K562 (cell line): Measurements from ENCODE around the gene PIGB. TPM values are rescaled to one million over a fixed set of nuclear protein-coding genes. Genes with fewer than 3 reads are reported as not detected.

ENCODE experiments used
- BRD9 ChIP-seq: fragments of 450-650 bp; IDR thresholded peaks from 2 replicates; pipeline ENCODE4 v1.6.1; 2018; ENCODE audit warnings: low read depth; ENCODE audit not compliant: partially characterized antibody
- EHMT2 ChIP-seq: fragments of 450-650 bp; IDR thresholded peaks from 2 replicates; pipeline ENCODE4 v1.6.1; 2018; ENCODE audit warnings: antibody characterized with exemption
- ETS2 ChIP-seq: IDR thresholded peaks from 2 replicates; pipeline ENCODE4 v1.6.1; 2016; ENCODE audit warnings: borderline replicate concordance, missing genetic modification characterization, mild to moderate bottlenecking, moderate library complexity, missing compliant biosample characterization; ENCODE audit not compliant: poor library complexity, severe bottlenecking
- FIP1L1 ChIP-seq: fragments of 200-400 bp; formaldehyde crosslinking; IDR thresholded peaks from 2 replicates; pipeline ENCODE4 v1.6.1; 2018; ENCODE audit warnings: mild to moderate bottlenecking, low read depth, low read length; ENCODE audit not compliant: poor library complexity, severe bottlenecking
- FOSL1 ChIP-seq: fragments of 200-800 bp; sonication (Bioruptor generic); conservative IDR thresholded peaks from 2 replicates; pipeline ENCODE4 v1.6.1; 2016; ENCODE audit warnings: missing genetic modification characterization, missing compliant biosample characterization
- GTF2F1 ChIP-seq: IDR thresholded peaks from 2 replicates; pipeline ENCODE4 v1.6.1; 2011; ENCODE audit warnings: low read depth, low read length, improper control_type of control experiment
- HMGN3 ChIP-seq: IDR thresholded peaks from 2 replicates; pipeline ENCODE4 v1.6.1; 2011; ENCODE audit warnings: borderline replicate concordance, low read depth, mild to moderate bottlenecking, mixed read lengths, low read length; ENCODE audit not compliant: insufficient read length; ENCODE audit errors: extremely low read depth
- ILK ChIP-seq: fragments of 450-650 bp; IDR thresholded peaks from 2 replicates; pipeline ENCODE4 v1.6.1; 2016; ENCODE audit warnings: missing genetic modification characterization, low read depth, mild to moderate bottlenecking, missing compliant biosample characterization, moderate library complexity, borderline replicate concordance
- MAFK ChIP-seq: IDR thresholded peaks from 2 replicates; pipeline ENCODE4 v1.6.1; 2011; ENCODE audit warnings: low read length, improper control_type of control experiment
- MEF2D ChIP-seq: conservative IDR thresholded peaks from 2 replicates; pipeline ENCODE4 v1.6.1; 2016; ENCODE audit warnings: low read depth, missing genetic modification characterization, missing compliant biosample characterization
- NR2F6 ChIP-seq: fragments of 450-650 bp; formaldehyde crosslinking; IDR thresholded peaks from 2 replicates; pipeline ENCODE4 v1.4.0; 2020; ENCODE audit warnings: mild to moderate bottlenecking
- NRF1 ChIP-seq, 2 experiments: fragments of 450-650 bp; IDR thresholded peaks in 1 of 2; conservative IDR thresholded peaks in 1 of 2; 2 replicates each; pipeline ENCODE4 v1.6.1; 2014; ENCODE audit warnings: mild to moderate bottlenecking in 2 of 2
- PHF21A ChIP-seq: fragments of 450-650 bp; IDR thresholded peaks from 2 replicates; pipeline ENCODE4 v1.6.1; 2017; ENCODE audit warnings: low read depth, borderline replicate concordance
- POLR2B ChIP-seq: fragments of 450-650 bp; IDR thresholded peaks from 2 replicates; pipeline ENCODE4 v1.6.1; 2018; ENCODE audit warnings: low read depth; ENCODE audit not compliant: partially characterized antibody
- RBM25 ChIP-seq: fragments of 200-400 bp; formaldehyde crosslinking; IDR thresholded peaks from 2 replicates; pipeline ENCODE4 v1.6.1; 2018; ENCODE audit warnings: low read length, low read depth, moderate library complexity; ENCODE audit not compliant: severe bottlenecking
- SMC3 ChIP-seq: conservative IDR thresholded peaks from 2 replicates; pipeline ENCODE4 v1.6.1; 2011; ENCODE audit warnings: low read depth, low read length, improper control_type of control experiment; ENCODE audit not compliant: insufficient read depth
- SRSF9 ChIP-seq: fragments of 200-400 bp; formaldehyde crosslinking; IDR thresholded peaks from 2 replicates; pipeline ENCODE4 v1.6.1; 2017; ENCODE audit warnings: low read depth, low read length, borderline replicate concordance
- TAF7 ChIP-seq: fragments of 450-650 bp; IDR thresholded peaks from 2 replicates; pipeline ENCODE4 v1.6.1; 2016; ENCODE audit warnings: missing genetic modification characterization, missing compliant biosample characterization
- U2AF1 ChIP-seq: fragments of 200-400 bp; formaldehyde crosslinking; optimal IDR thresholded peaks from 2 replicates; pipeline ENCODE3; 2017; ENCODE audit warnings: mild to moderate bottlenecking, low read depth, low read length, moderate library complexity
- ZNF184 ChIP-seq: sonication (generic); formaldehyde crosslinking; IDR thresholded peaks from 2 replicates; pipeline ENCODE4 v1.5.0; 2020; ENCODE audit warnings: missing genetic modification reagents
- ZNF79 ChIP-seq: fragments of 250-450 bp; sonication (Bioruptor Pico); IDR thresholded peaks from 2 replicates; pipeline ENCODE4 v1.4.0; 2020; ENCODE audit warnings: low read depth, mild to moderate bottlenecking, moderate library complexity
- polyA plus RNA-seq, 8 experiments: library from polyadenylated mRNA; depleted of rRNA in 4 of 8; stranded (reverse) in 5 of 8; unstranded in 3 of 8; fragments of >200 nt; fragmentation: Nextera tagmentation in 2 of 8; fragmentation: Illumina TruSeq in 1 of 8; extraction: Ambion mirVana in 2 of 8; extraction: Trizol in 1 of 8; gene quantifications; 2 replicates each; pipeline versions ENCODE4 v1.2.1 to v1.2.3, GENCODE V29; 2011 to 2014; ENCODE audit warnings: inconsistent platforms in 1 of 8, missing spikeins in 1 of 8
- total RNA-seq, 7 experiments: library from RNA; depleted of rRNA in 6 of 7; stranded (reverse); fragments of >200 nt in 6 of 7; fragmentation: Illumina TruSeq in 2 of 7; extraction: Trizol in 2 of 7; gene quantifications; 2 replicates each; pipeline versions ENCODE4 v1.2.1 to v1.2.3, GENCODE V29; 2011 to 2021; ENCODE audit warnings: low replicate concordance in 1 of 7
- TF ChIP-seq, protein P1 (sequence below): IDR thresholded peaks from 2 replicates; pipeline ENCODE4 v1.6.1; 2011; ENCODE audit not compliant: insufficient read length; ENCODE audit errors: extremely low read depth
- TF ChIP-seq, protein P2 (sequence below): fragments of 450-650 bp; formaldehyde crosslinking; conservative IDR thresholded peaks from 2 replicates; pipeline ENCODE4 v1.4.0; 2022; ENCODE audit warnings: mild to moderate bottlenecking, missing genetic modification characterization
- TF ChIP-seq, protein P3 (sequence below), 2 experiments: fragments of 450-650 bp in 1 of 2; sonication (generic) in 1 of 2; formaldehyde crosslinking in 1 of 2; IDR thresholded peaks in 1 of 2; conservative IDR thresholded peaks in 1 of 2; 2 replicates each; pipeline versions ENCODE4 v1.6.1 to v1.8.1; 2016 to 2023; ENCODE audit warnings: mild to moderate bottlenecking in 2 of 2, moderate library complexity in 2 of 2, inconsistent platforms in 1 of 2, missing genetic modification reagents in 1 of 2
- TF ChIP-seq, protein P4 (sequence below): fragments of 250-450 bp; sonication (Bioruptor Pico); IDR thresholded peaks from 2 replicates; pipeline ENCODE4 v1.8.0; 2022; ENCODE audit warnings: moderate library complexity, mild to moderate bottlenecking, inconsistent platforms

Gene PIGB
- total and polyA plus RNA-seq, 9 of the 15 experiments (the other 6 are each of a cell fraction or from before 2014, with no cell fraction given), result 9.9 to 32.3 (median 18.2) TPM

DNA sequence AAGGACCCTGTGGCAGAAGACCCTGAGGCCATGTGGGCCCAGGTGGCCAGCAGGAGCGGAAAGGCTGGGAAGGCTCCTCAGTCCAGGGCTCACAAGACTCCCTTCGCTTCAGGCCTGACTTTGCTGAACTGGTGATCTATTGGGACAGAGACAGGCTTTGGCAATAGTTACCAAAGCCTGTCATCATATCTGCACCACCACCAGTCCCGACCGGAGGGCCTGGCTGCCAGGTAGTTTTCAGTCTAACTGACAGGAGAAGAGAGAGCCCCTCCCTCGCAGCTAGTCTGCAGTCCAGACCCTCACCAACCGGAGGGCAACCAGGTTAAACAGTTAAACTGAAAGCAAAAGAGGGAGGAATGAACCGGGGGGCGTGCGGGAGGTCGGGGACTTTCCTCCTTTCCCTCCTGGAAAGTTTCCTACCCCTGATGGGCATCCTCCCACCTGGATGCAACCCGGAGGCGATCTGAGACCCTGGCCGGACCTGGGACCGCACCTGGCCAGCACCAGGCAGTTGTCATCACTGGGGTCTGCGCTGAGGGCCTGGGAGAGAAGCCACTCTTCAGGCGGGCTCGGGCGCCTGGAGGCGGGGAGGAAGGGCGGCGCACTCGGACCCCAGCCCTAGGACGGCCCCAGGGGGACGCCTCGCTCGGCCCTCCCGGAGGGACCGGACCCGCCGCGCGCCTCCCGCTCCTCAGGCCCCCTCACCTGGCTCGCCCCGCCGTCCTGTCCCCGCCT, 29.8 kb upstream of the PIGB start (continued):
- TF ChIP-seq ZNF184 (CRISPR knock-in tag) (no peak), EHMT2 (no peak), POLR2B (peak; percentile 39), ILK (tag) (no peak), SMC3 (no peak), PHF21A (no peak), HMGN3 (no peak), GTF2F1 (no peak), U2AF1 (peak; percentile 14), ETS2 (tag) (no peak), BRD9 (no peak), FOSL1 (tag) (0 out of 2 replicates have a peak, but pooled peaks have one; percentile 7), NRF1 (conservative IDR thresholded peaks at IDR 0.05 in 1 of 2, IDR thresholded peaks at IDR 0.05 in 1 of 2) (no peak), FIP1L1 (peak; percentile 21), TAF7 (no peak), MEF2D (no peak), MAFK (no peak), NR2F6 (CRISPR knock-in tag) (no peak), SRSF9 (no peak), ZNF79 (CRISPR knock-in tag) (no peak), RBM25 (no peak)
- TF ChIP-seq, protein P1, sequence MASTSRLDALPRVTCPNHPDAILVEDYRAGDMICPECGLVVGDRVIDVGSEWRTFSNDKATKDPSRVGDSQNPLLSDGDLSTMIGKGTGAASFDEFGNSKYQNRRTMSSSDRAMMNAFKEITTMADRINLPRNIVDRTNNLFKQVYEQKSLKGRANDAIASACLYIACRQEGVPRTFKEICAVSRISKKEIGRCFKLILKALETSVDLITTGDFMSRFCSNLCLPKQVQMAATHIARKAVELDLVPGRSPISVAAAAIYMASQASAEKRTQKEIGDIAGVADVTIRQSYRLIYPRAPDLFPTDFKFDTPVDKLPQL, result no peak
- TF ChIP-seq, protein P2, sequence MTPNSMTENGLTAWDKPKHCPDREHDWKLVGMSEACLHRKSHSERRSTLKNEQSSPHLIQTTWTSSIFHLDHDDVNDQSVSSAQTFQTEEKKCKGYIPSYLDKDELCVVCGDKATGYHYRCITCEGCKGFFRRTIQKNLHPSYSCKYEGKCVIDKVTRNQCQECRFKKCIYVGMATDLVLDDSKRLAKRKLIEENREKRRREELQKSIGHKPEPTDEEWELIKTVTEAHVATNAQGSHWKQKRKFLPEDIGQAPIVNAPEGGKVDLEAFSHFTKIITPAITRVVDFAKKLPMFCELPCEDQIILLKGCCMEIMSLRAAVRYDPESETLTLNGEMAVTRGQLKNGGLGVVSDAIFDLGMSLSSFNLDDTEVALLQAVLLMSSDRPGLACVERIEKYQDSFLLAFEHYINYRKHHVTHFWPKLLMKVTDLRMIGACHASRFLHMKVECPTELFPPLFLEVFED (CRISPR knock-in tag), result no peak
- TF ChIP-seq, protein P3, sequence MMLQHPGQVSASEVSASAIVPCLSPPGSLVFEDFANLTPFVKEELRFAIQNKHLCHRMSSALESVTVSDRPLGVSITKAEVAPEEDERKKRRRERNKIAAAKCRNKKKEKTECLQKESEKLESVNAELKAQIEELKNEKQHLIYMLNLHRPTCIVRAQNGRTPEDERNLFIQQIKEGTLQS (IDR thresholded peaks at IDR 0.05), result peak; percentile 27; the same call in 1 of the 2 replicates
- TF ChIP-seq, protein P3 (CRISPR knock-in tag; conservative IDR thresholded peaks at IDR 0.05), result no peak
- TF ChIP-seq, protein P4, sequence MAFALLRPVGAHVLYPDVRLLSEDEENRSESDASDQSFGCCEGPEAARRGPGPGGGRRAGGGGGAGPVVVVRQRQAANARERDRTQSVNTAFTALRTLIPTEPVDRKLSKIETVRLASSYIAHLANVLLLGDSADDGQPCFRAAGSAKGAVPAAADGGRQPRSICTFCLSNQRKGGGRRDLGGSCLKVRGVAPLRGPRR (CRISPR knock-in tag), result no peak
